H9 (cell line): ENCODE results near the gene SIKE1. TPM values are rescaled to one million over a fixed set of nuclear protein-coding genes. Genes with fewer than 3 reads are reported as not detected.
A peak's percentile ranks its signal among the peaks of the same experiment; 100 is the strongest.

Experiments used
- DNase-seq: peaks from one replicate; pipeline ENCODE4 v3.0.0-alpha.2; 2017
- H2AFZ ChIP-seq: one replicate; pipeline ENCODE4 v1.6.1; 2013; ENCODE audit warnings: mild to moderate bottlenecking, low read length, control low read depth, moderate library complexity
- H2AK5ac ChIP-seq: 2 replicates; pipeline ENCODE4 v1.6.1; 2013; ENCODE audit warnings: low read length, control low read depth, mixed read lengths; ENCODE audit not compliant: insufficient read length
- H2BK120ac ChIP-seq: one replicate; pipeline ENCODE4 v1.6.1; 2013; ENCODE audit warnings: low read depth, mild to moderate bottlenecking, low read length, control low read depth, inconsistent platforms; ENCODE audit not compliant: poor library complexity, severe bottlenecking
- H2BK12ac ChIP-seq: 2 replicates; pipeline ENCODE4 v1.6.1; 2013; ENCODE audit warnings: low read length, control low read depth, mixed read lengths, low read depth; ENCODE audit not compliant: insufficient read length
- H2BK15ac ChIP-seq: 2 replicates; pipeline ENCODE4 v1.6.1; 2013; ENCODE audit warnings: low read depth, low read length, control low read depth
- H2BK20ac ChIP-seq: one replicate; pipeline ENCODE4 v1.6.1; 2013; ENCODE audit warnings: low read depth, mild to moderate bottlenecking, low read length, control low read depth, inconsistent platforms; ENCODE audit not compliant: poor library complexity, severe bottlenecking
- H2BK5ac ChIP-seq: 2 replicates; pipeline ENCODE4 v1.6.1; 2013; ENCODE audit warnings: low read length, control low read depth, mixed read lengths; ENCODE audit not compliant: insufficient read length
- H3K14ac ChIP-seq: 2 replicates; pipeline ENCODE4 v1.6.1; 2013; ENCODE audit warnings: low read length, control low read depth; ENCODE audit not compliant: insufficient read depth
- H3K18ac ChIP-seq: 2 replicates; pipeline ENCODE4 v1.6.1; 2013; ENCODE audit warnings: low read depth, mild to moderate bottlenecking, mixed read lengths, low read length, control low read depth; ENCODE audit not compliant: insufficient read length
- H3K23ac ChIP-seq: 2 replicates; pipeline ENCODE4 v1.6.1; 2013; ENCODE audit warnings: low read length, control low read depth, mixed read lengths, low read depth; ENCODE audit not compliant: insufficient read length
- H3K23me2 ChIP-seq: 2 replicates; pipeline ENCODE4 v1.6.1; 2013; ENCODE audit warnings: low read depth, mild to moderate bottlenecking, mixed read lengths, low read length, control low read depth; ENCODE audit not compliant: insufficient read length, poor library complexity, severe bottlenecking
- H3K27ac ChIP-seq: 2 replicates; pipeline ENCODE4 v1.5.1; 2013; ENCODE audit warnings: low read length, control low read depth, mixed read lengths, low read depth; ENCODE audit not compliant: insufficient read length
- H3K27me3 ChIP-seq: 2 replicates; pipeline ENCODE4 v1.6.1; 2013; ENCODE audit warnings: low read length, control low read depth, inconsistent platforms; ENCODE audit not compliant: insufficient read depth
- H3K4ac ChIP-seq: 2 replicates; pipeline ENCODE4 v1.6.1; 2013; ENCODE audit warnings: low read depth, mild to moderate bottlenecking, control low read depth, inconsistent platforms, low read length, moderate library complexity
- H3K4me1 ChIP-seq: 2 replicates; pipeline ENCODE4 v1.6.1; 2013; ENCODE audit warnings: low read length, control low read depth, inconsistent platforms; ENCODE audit not compliant: insufficient read depth
- H3K4me2 ChIP-seq: 2 replicates; pipeline ENCODE4 v1.6.1; 2013; ENCODE audit warnings: low read length, control low read depth, mixed read lengths; ENCODE audit not compliant: insufficient read length, insufficient read depth
- H3K56ac ChIP-seq: 2 replicates; pipeline ENCODE4 v1.6.1; 2013; ENCODE audit warnings: low read depth, mild to moderate bottlenecking, mixed read lengths, low read length, control low read depth; ENCODE audit not compliant: insufficient read length
- H3K79me1 ChIP-seq: 2 replicates; pipeline ENCODE4 v1.6.1; 2013; ENCODE audit warnings: low read depth, mild to moderate bottlenecking, moderate library complexity, low read length, control low read depth, inconsistent platforms; ENCODE audit not compliant: insufficient read depth, poor library complexity, severe bottlenecking
- H3K79me2 ChIP-seq: 2 replicates; pipeline ENCODE4 v1.6.1; 2013; ENCODE audit warnings: low read length, control low read depth, inconsistent platforms; ENCODE audit not compliant: insufficient read depth
- H3K9ac ChIP-seq: 2 replicates; pipeline ENCODE4 v1.6.1; 2013; ENCODE audit warnings: low read length, control low read depth, mixed read lengths; ENCODE audit not compliant: insufficient read length; ENCODE audit errors: extremely low read depth
- H3K9me3 ChIP-seq: one replicate; pipeline ENCODE4 v1.6.1; 2013; ENCODE audit warnings: low read depth, low read length, inconsistent platforms; ENCODE audit not compliant: control insufficient read depth
- H3T11ph ChIP-seq: one replicate; pipeline ENCODE4 v1.6.1; 2013; ENCODE audit warnings: mild to moderate bottlenecking, low read length, control low read depth, inconsistent platforms
- H4K20me1 ChIP-seq: one replicate; pipeline ENCODE4 v1.6.1; 2013; ENCODE audit not compliant: control insufficient read depth, insufficient read length, insufficient read depth
- H4K5ac ChIP-seq: 2 replicates; pipeline ENCODE4 v1.6.1; 2013; ENCODE audit warnings: low read depth, mild to moderate bottlenecking, mixed read lengths, low read length, control low read depth; ENCODE audit not compliant: insufficient read length
- H4K8ac ChIP-seq: replicated peaks from 2 replicates; pipeline ENCODE4 v1.6.1; 2013; ENCODE audit warnings: low read length, control low read depth, mixed read lengths, low read depth; ENCODE audit not compliant: insufficient read length
- H4K91ac ChIP-seq: 2 replicates; pipeline ENCODE4 v1.6.1; 2013; ENCODE audit warnings: low read depth, mild to moderate bottlenecking, moderate library complexity, mixed read lengths, low read length, control low read depth; ENCODE audit not compliant: insufficient read length
- H3K27ac Mint-ChIP-seq, 3 experiments: 2 replicates in 2 of 3; 3 replicates in 1 of 3; pipeline ENCODE4 v1.8.0; 2020 to 2021; ENCODE audit warnings: mixed read lengths in 3 of 3, mild to moderate bottlenecking in 1 of 3, moderate library complexity in 1 of 3
- H3K27me3 Mint-ChIP-seq: 2 replicates; pipeline ENCODE4 v1.8.0; 2021; ENCODE audit warnings: low read depth, mild to moderate bottlenecking, moderate library complexity, mixed read lengths
- H3K36me3 Mint-ChIP-seq, 3 experiments: 2 replicates in 2 of 3; 3 replicates in 1 of 3; pipeline ENCODE4 v1.8.0; 2020 to 2021; ENCODE audit warnings: low read depth in 3 of 3, mixed read lengths in 3 of 3; ENCODE audit not compliant: insufficient read depth in 1 of 3
- H3K4me1 Mint-ChIP-seq, 2 experiments: 2 replicates each; pipeline ENCODE4 v1.8.0; 2020; ENCODE audit warnings: mixed read lengths in 2 of 2
- H3K4me3 Mint-ChIP-seq, 2 experiments: 2 replicates in 1 of 2; 3 replicates in 1 of 2; pipeline ENCODE4 v1.8.0; 2020 to 2021; ENCODE audit warnings: mild to moderate bottlenecking in 2 of 2, mixed read lengths in 2 of 2, moderate library complexity in 1 of 2
- H3K9me3 Mint-ChIP-seq, 2 experiments: 2 replicates in 1 of 2; 3 replicates in 1 of 2; pipeline ENCODE4 v1.8.0; 2020; ENCODE audit warnings: mild to moderate bottlenecking in 2 of 2, mixed read lengths in 2 of 2, moderate library complexity in 1 of 2
- WGBS: extraction: QIAGEN DNeasy Blood & Tissue Kit; methylation state at CpG from one replicate; pipeline ENCODE4 v1.1.7; 2013; ENCODE audit warnings: missing lambda C conversion rate, low lambda C conversion rate, mixed read lengths; ENCODE audit not compliant: insufficient read length; ENCODE audit errors: extremely low coverage; 5-methylcytosine and 5-hydroxymethylcytosine counted together
- total RNA-seq: library from RNA; stranded (reverse); gene quantifications from 2 replicates; pipeline ENCODE4 v1.2.1, GENCODE V29; 2021
- TF ChIP-seq, protein P1 (sequence below): fragments of 200-600 bp; sonication (generic); conservative IDR thresholded peaks from 3 replicates; pipeline ENCODE4 v1.8.0; 2021; ENCODE audit warnings: antibody characterized with exemption, mild to moderate bottlenecking

Gene SIKE1
- total RNA-seq, 1 experiment from 2014 or later = 75.3 TPM

DNA sequence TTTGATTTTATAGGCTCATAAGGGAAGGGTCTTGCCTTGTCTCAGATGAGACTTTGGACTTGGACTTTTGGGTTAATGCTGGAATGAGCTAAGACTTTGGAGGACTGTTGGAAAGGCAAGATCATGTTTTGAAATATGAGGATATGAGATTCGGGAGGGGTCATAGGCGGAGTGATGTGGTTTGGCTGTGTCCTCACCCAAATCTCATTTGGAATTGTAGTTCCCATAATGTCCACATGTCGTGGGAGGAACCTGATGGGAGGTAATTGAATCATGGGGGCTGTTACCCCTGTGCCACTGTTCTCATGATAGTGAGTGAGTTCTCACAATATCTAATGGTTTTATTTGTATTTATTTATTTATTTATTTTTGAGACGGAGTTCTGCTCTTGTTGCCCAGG is 15.8 kb downstream of the SIKE1 start:
- TF ChIP-seq, protein P1, sequence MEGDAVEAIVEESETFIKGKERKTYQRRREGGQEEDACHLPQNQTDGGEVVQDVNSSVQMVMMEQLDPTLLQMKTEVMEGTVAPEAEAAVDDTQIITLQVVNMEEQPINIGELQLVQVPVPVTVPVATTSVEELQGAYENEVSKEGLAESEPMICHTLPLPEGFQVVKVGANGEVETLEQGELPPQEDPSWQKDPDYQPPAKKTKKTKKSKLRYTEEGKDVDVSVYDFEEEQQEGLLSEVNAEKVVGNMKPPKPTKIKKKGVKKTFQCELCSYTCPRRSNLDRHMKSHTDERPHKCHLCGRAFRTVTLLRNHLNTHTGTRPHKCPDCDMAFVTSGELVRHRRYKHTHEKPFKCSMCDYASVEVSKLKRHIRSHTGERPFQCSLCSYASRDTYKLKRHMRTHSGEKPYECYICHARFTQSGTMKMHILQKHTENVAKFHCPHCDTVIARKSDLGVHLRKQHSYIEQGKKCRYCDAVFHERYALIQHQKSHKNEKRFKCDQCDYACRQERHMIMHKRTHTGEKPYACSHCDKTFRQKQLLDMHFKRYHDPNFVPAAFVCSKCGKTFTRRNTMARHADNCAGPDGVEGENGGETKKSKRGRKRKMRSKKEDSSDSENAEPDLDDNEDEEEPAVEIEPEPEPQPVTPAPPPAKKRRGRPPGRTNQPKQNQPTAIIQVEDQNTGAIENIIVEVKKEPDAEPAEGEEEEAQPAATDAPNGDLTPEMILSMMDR = peak; percentile 35; the same call in 2 of the 3 replicates
- Histone ChIP-seq H3K18ac (no peak overlapping the region), H4K8ac (no peak overlapping the region), H2BK5ac (no peak overlapping the region), H3K9ac (no peak overlapping the region), H3K56ac (no peak overlapping the region), H3K23ac (no peak overlapping the region), H3K4me2 (no peak overlapping the region), H3K79me2 (no peaks in the 10 kb centered on the region), H3T11ph (no peak overlapping the region), H3K4ac (no peak overlapping the region), H3K14ac (no peak overlapping the region), H4K91ac (no peak overlapping the region), H2AK5ac (no peak overlapping the region), H2BK12ac (no peak overlapping the region), H3K79me1 (no peaks in the 10 kb centered on the region), H2AFZ (no peak overlapping the region), H4K20me1 (no peaks in the 10 kb centered on the region), H3K23me2 (no peaks in the 10 kb centered on the region), H2BK120ac (no peak overlapping the region), H2BK15ac (no peak overlapping the region), H3K27ac (no peak overlapping the region), H4K5ac (no peak overlapping the region), H2BK20ac (no peak overlapping the region), H3K9me3 (no peaks in the 10 kb centered on the region), H3K4me1 (no peaks in the 10 kb centered on the region), H3K27me3 (no peaks in the 10 kb centered on the region)
- WGBS = no CpG with 5 or more reads among the region's 4 CpGs
- Mint-ChIP-seq H3K36me3 (no peaks in the 10 kb centered on the region; a peak in 1 of 7 replicates), H3K9me3 (peaks cover 0 to 5% of the 10 kb centered on the region in 2 experiments; a peak in 2 of 5 replicates), H3K4me3 (no peak overlapping the region; a peak in 1 of 5 replicates), H3K27ac (no peak overlapping the region), H3K4me1 (no peaks in the 10 kb centered on the region), H3K27me3 (no peaks in the 10 kb centered on the region; the same call in 1 of the 2 replicates)
- DNase-seq = no peak
